ENCODE measurements around the gene FOXF1. TPM values are rescaled to one million over a fixed set of nuclear protein-coding genes. Genes with fewer than 3 reads are reported as not detected.
A peak's percentile ranks its signal among the peaks of the same experiment; 100 is the strongest.

FOXF1 gene
- total and polyA plus RNA-seq, 7 donors = 2.5 to 74.2 (median 44.6) TPM

GRCh38 chr16:86496929-86497461, 13.3 kb upstream of the FOXF1 start:
- 5 to 15% methylated on average over 45 of the region's 45 CpGs for WGBS, 2 donors
- Histone ChIP-seq H3K36me3 (no peaks in the 10 kb centered on the region), H3K27me3 (peaks cover 0 to 31% (median 0%) of the 10 kb centered on the region in 3 donors), H3K4me3 (peak overlapping the region; percentile 65 to 84 (median 68)), H3K9me3 (no peaks in the 10 kb centered on the region), H3K27ac (peak overlapping the region; percentile 99 to 100 (median 99)), H3K4me1 (peaks cover 0 to 83% (median 67%) of the 10 kb centered on the region in 4 donors)
- peak; percentile 80 for DNase-seq
- intact Hi-C loops (cut with DNase I) = loop anchor here (2.0 to 5.0 kb wide), 3 partner anchors 14 to 298 kb away; partner anchors contain the start of gene FOXF1
- TF ChIP-seq POLR2AphosphoS5 (IDR thresholded peaks at IDR 0.05) = peak in 3 of 4 donors; percentile 30 to 65 (median 61)
- TF ChIP-seq, protein P1, sequence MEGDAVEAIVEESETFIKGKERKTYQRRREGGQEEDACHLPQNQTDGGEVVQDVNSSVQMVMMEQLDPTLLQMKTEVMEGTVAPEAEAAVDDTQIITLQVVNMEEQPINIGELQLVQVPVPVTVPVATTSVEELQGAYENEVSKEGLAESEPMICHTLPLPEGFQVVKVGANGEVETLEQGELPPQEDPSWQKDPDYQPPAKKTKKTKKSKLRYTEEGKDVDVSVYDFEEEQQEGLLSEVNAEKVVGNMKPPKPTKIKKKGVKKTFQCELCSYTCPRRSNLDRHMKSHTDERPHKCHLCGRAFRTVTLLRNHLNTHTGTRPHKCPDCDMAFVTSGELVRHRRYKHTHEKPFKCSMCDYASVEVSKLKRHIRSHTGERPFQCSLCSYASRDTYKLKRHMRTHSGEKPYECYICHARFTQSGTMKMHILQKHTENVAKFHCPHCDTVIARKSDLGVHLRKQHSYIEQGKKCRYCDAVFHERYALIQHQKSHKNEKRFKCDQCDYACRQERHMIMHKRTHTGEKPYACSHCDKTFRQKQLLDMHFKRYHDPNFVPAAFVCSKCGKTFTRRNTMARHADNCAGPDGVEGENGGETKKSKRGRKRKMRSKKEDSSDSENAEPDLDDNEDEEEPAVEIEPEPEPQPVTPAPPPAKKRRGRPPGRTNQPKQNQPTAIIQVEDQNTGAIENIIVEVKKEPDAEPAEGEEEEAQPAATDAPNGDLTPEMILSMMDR (IDR thresholded peaks at IDR 0.05) = no peak

DNA sequence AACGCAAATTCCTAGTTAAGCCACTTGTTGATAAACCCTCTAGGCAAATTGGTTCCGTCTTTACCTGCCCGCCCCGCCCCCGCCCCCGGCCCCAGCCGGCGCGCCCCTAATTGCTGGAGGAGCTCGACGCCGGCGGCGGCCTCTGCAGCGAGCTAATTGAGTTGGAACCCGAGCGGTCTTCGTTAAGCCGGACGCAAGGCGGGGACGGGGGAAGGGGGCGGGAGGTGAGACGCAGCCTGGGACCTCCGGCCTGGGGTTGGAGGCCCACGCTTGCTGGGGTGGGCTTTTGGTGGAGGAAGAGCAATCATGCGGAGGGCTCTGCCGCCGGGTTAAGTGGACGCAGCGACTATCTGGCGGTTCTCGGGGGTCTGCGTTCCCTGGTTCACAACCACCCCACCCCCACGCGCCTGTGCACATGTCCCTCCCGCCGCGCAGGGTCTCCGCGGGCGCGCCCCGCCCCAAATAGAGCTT, 12.7 kb upstream of the FOXF1 start:
- H3K27ac ChIP-seq = peak overlapping the region; percentile 99 to 100 (median 99)
- H3K9me3 ChIP-seq = no peaks in the 10 kb centered on the region
- intact Hi-C loops (cut with DNase I) = loop anchor here (2.0 to 5.0 kb wide), 4 partner anchors 13 to 299 kb away; partner anchors contain the start of gene FOXF1
- peak; percentile 72 for DNase-seq
- TF ChIP-seq POLR2AphosphoS5 (IDR thresholded peaks at IDR 0.05) (no peak), EP300 (IDR thresholded peaks at IDR 0.05) (no peak)
- TF ChIP-seq, protein P1 (IDR thresholded peaks at IDR 0.05) = no peak
- H3K27me3 ChIP-seq = peaks cover 0 to 31% (median 0%) of the 10 kb centered on the region in 3 donors
- no peaks in the 10 kb centered on the region for H3K36me3 ChIP-seq
- H3K4me3 ChIP-seq = peak overlapping the region; percentile 65 to 84 (median 68)
- peaks cover 0 to 83% (median 68%) of the 10 kb centered on the region in 4 donors for H3K4me1 ChIP-seq
- WGBS, 2 donors = 5 to 13% methylated on average over 44 of the region's 44 CpGs

DNA sequence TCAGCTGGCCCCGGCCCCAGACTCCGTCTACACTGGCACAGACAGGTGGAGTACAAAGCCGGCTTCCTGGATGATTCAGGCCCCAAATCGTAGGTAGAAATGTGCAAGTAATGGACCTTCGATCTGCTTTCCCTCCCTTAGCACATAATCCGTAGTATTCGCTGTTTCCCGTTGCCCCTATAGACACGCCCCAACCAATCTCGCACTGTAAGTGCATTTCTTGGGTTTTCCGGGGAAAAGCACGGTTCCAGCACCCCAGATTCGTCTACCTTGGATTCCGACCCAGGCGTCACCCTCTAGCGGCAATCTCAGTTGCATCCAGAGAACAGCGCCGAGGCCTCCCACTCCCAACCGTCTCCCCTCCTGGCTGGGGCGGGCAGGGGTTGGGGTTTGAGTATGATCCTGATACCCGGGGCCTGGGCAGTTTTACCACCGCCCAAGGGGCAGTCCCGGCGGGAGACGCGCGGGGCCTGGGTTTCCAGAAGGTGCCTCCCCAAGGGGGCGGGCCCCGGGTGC, 12.1 kb upstream of the FOXF1 start:
- intact Hi-C loops (cut with DNase I) = loop anchor here (2.0 to 5.0 kb wide), 2 partner anchors 69 to 191 kb away; no protein-coding TSS in a partner anchor
- Histone ChIP-seq H3K27ac (peak overlapping the region; percentile 99 to 100 (median 99)), H3K9me3 (no peaks in the 10 kb centered on the region), H3K36me3 (no peaks in the 10 kb centered on the region), H3K4me1 (peaks cover 0 to 83% (median 65%) of the 10 kb centered on the region in 4 donors), H3K4me3 (peak overlapping the region; percentile 65 to 84 (median 68)), H3K27me3 (peaks cover 0 to 31% (median 0%) of the 10 kb centered on the region in 3 donors)
- TF ChIP-seq POLR2AphosphoS5 (IDR thresholded peaks at IDR 0.05) (peak; percentile 48 to 79 (median 64)), EP300 (IDR thresholded peaks at IDR 0.05) (no peak), POLR2A (IDR thresholded peaks at IDR 0.05) (peak; percentile 28 to 35)
- TF ChIP-seq, protein P1 (IDR thresholded peaks at IDR 0.05) = peak in 1 of 4 experiments; percentile 8
- WGBS, 2 donors = 5 to 8% methylated on average over 29 of the region's 29 CpGs
- peak; percentile 90 for DNase-seq

DNA sequence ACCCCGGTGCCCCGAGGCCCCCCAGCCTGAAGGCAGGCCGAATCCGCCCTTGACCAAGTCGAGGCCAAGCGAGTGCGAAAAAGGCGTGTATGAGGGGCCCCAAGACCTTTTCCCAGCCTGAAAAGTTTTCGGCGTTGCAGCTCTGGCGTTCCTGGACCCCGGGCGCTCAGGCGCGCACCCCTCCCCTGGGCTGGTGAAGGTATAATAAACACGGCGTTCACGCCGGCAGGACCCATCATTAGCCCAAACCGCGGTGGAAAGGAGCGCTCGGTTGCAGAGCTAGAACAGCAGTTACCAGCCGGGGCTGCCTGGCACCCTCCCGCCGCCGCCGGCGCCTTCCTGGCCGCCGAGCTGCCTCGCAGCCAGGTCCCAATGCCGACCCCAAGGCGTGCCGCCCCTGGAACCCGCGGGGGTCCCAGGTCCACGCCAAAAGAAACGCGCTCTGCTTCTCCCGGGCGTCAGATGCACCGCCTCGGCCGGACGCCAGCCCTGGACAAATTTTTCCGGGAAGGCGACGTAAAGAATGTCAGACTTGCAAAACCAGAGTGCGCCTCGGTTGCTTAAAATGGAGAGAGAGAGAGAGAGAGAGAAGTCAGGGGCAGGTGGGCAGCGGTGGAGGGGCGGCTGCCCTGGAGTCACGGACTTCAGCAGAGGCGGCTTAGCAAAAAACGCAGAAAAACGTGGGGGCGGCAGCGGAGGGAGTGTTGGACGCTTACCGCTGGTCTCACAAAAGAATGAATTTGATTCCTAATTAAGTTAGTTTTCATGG, 11.5 kb upstream of the FOXF1 start:
- Histone ChIP-seq H3K27me3 (peaks cover 0 to 31% (median 0%) of the 10 kb centered on the region in 3 donors), H3K36me3 (no peaks in the 10 kb centered on the region), H3K4me3 (peak overlapping the region; percentile 65 to 84 (median 68)), H3K27ac (peak overlapping the region; percentile 99 to 100 (median 99)), H3K9me3 (no peaks in the 10 kb centered on the region), H3K4me1 (peaks cover 0 to 81% (median 59%) of the 10 kb centered on the region in 4 donors)
- intact Hi-C loops (cut with DNase I) = loop anchor here (2.0 to 5.0 kb wide), 2 partner anchors 70 to 192 kb away; no protein-coding TSS in a partner anchor
- peak; percentile 88 for DNase-seq
- TF ChIP-seq POLR2A (IDR thresholded peaks at IDR 0.05) = peak; percentile 8 to 9
- TF ChIP-seq POLR2AphosphoS5 (IDR thresholded peaks at IDR 0.05) = peak; percentile 13 to 66 (median 38)
- TF ChIP-seq, protein P1 (IDR thresholded peaks at IDR 0.05) = no peak
- WGBS, 2 donors = 5 to 7% methylated on average over 61 of the region's 61 CpGs
